Posterior cingulate gyrus (tissue), 11 donors: ENCODE data around the gene TOPBP1.
"Not testable (repeated sequence)": the region's sequence is repeated elsewhere in the genome, so short reads cannot be mapped to it uniquely, and the experiment has no call there.

ENCODE experiments used
- DNase-seq, 10 donors: peaks; one replicate each; pipeline versions ENCODE4 v3.0.0 to v3.0.0-alpha.2; 2020 to 2021; ENCODE audit warnings: mixed read lengths in 3 of 10
- intact Hi-C: fragments of 100-400 bp; cut with DNase I; formaldehyde crosslinking; loops from one replicate; pipeline ENCODE4 v1.15.1; 2023

Gene TOPBP1

DNA sequence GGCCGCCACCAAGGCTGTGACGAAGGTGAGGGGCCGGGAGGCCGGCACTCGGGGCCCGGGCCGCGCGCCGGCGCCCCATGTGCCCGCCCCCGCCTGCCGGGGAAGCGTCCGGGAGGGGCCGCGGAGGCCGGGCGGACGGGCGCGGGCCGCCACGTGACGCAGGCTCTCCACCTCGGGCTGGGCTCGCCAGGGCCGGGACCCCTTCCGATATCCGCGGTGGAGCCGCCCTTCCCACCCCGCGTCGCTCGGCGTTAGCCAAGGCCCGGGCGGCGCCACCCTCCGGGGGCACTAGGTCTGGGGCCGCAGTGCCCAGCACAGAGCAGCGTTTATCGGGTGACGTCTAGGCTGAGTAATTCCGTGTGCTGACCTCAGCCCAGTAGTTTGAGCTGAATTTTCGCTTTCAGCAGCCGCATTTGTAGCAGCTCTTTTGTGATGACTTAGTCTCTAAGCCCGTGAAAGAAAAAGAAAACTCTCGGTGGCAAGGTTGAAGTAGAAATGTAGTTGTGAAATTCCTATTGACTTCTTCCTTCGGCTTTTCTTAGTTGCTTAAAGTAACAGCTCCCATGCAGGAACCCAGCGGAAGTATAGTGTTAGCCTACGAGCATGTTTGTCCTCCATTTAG lies 87.4 kb downstream of the TOPBP1 start:
- intact Hi-C loops: loop anchor here (2.0 to 10.0 kb wide), 3 partner anchors 173 to 852 kb away; partner anchors contain the start of genes NPHP3, TF and TMEM108
- DNase-seq: peak; percentile 38 to 95 (median 54)

DNA sequence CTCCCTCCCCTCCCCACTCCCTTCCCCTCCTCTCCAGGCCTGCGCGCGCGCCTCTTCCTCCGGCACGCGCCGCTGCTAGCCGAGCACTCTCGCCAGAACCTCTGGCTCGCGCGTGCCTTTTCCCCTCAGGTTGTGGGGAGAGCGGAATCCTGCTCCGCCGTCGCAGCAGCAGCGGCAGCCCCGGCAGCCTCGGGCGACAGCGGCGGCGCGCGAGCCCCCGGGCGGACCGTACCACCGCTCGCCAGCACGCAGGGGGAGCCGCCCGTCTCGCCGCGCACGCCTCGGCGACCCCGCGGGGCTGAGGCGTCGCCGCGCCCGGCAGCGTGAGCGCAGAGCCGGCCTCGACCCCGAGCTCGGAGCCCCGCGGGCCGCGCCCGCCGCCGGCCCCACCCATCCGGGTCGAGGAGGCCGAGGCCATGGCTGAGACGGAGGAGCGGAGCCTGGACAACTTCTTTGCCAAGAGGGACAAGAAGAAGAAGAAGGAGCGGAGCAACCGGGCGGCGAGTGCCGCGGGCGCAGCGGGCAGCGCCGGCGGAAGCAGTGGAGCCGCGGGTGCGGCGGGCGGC lies 88.0 kb downstream of the TOPBP1 start, which contains the start of gene CDV3:
Gene CDV3 (plus strand): TSS at position 58 of the 566 bp plus-strand sequence. CDS start 359 bp downstream, at position 417.
- intact Hi-C loops: loop anchor here (2.0 to 10.0 kb wide), 3 partner anchors 174 to 851 kb away; partner anchors contain the start of genes NPHP3, TF and TMEM108
- peak in 1 of 10 donors; percentile 85 for DNase-seq

DNA sequence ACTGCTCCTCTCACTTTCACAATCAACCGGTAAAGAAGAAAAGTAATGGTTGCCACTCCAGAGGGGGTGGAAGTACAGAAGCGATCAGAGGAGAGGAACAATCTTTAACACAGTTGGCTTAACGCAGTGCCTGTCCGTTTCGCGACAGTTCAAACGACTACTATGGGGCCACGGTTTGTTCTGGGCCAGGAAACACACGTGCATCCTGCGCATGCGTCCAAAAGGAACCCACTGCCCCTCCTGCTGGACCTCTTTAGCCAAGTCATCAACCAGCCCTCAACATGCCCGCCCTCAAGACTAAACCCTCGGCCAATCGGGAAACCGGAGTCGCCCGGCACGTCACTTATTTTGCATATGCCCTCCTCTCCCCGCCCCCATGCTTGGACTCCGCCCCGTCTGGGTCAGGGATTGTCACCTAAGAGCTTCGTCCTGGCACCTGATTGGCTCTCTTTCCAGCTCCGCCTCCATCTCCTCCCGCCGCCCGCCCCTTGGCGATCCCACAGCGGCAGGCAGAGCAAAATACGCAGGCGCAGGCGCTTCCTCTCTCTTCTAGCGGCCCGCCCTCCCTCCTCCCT lies 88.6 kb downstream of the TOPBP1 start:
- intact Hi-C loops: loop anchor here (5.0 to 10.0 kb wide), 2 partner anchors 174 to 538 kb away; partner anchors contain the start of genes TF and TMEM108

DNA sequence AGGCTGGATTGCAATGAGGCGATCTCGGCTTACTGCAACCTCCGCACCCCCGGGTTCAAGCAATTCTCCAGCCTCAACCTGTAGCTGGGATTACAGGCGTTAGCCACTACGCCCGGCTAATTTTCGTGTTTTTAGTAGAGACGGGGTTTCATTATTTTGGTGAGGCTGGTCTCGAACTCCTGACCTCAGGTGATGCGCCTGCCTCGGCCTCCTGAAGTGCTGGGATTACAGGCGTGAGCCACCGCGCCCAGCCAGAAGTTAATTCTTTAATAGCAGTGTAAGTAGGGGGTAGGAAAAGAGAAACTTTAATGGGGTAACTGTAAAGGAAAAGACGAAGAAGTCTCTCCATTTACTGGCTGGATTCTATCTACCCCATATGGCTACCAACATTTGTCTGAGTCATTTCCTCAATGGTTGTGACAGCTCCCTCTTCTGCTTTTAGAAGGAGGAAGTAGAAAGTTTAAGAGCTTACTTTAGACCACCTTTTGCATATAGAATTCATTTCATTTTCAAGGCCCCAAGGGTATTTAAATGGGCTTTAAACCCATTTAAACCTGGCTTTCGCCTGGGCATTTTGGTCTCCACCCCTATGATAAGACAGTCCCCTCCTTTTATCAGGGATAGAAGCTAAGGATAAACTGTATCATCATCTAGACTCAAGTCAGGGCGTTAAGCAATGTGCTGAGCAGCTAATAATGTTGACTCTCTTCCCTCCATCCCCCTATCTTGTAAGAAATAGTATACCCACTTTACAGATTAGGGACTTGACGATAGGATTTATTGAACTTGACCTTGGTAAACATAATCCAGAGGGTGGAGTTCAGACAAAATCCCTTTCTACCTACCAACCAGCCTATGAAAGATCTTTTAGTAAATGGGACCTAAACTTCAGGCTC lies 89.3 kb downstream of the TOPBP1 start:
- intact Hi-C loops: loop anchor here (5.0 to 10.0 kb wide), 2 partner anchors 175 to 538 kb away; partner anchors contain the start of genes TF and TMEM108
- peak in 1 of 10 donors; percentile 65 for DNase-seq

More for the DNA sequence above, 88.6 kb downstream of the TOPBP1 start:
- peak; percentile 100 for DNase-seq

DNA sequence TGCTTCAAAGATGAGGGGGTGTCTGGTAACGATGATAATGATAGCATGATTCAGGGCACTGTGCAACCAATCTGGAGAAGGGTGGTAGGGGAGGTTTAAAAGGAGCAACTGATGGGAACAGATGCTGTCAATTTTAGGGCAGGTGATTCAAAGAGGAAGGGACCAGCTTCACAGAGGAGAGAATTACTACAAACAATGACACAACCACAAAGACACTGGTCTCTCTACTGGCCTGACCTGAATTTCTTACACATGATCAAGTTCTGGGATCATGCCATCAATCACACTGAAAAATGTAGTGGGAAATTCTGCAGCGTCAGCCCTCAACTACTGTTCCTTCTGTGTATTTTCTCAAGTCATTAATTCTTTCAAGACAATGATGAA lies 90.8 kb downstream of the TOPBP1 start:
- intact Hi-C loops: loop anchor here (5.0 to 10.0 kb wide), 2 partner anchors 176 to 536 kb away; partner anchors contain the start of genes TF and TMEM108
- DNase-seq: no peak

DNA sequence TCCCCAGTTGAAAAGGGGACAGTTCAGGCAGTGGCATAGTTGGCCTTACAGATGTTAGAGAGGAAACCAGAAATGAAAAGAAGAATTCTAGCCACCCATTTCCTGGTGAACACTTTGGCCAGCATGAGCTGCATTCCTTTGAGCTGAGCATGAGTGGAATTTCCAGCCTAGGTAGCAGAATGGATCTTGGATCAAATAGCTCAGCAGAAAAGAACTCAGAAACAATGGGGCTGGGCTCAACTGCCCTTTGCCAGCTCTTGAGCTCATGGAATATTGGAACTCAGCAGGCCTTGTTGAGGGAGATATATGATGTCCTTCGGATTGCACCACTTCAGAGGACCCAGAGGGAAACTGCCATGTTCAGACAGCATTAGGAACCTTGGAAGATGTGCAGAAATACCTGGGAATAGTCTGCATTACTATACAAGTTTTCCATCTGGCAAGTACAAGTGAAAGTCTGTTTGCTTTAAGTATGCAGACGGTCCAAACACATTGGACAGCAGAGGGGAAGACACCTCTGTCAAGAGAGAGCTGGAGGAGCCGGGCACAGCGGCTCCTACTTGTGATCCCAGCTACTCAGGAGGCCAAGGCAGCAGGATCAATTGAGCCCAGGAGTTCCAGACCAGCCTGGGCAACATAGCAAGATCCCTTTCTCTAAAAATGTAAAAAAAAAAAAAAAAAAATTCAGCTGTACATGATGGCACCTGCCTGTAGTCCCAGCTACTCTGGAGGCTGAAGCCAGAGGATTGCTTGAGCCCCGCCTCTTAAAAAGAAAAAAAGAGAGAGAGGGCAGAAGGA lies 91.4 kb downstream of the TOPBP1 start:
- intact Hi-C loops: loop anchor here (5.0 to 10.0 kb wide), 2 partner anchors 177 to 536 kb away; partner anchors contain the start of genes TF and TMEM108
- no peak for DNase-seq

DNA sequence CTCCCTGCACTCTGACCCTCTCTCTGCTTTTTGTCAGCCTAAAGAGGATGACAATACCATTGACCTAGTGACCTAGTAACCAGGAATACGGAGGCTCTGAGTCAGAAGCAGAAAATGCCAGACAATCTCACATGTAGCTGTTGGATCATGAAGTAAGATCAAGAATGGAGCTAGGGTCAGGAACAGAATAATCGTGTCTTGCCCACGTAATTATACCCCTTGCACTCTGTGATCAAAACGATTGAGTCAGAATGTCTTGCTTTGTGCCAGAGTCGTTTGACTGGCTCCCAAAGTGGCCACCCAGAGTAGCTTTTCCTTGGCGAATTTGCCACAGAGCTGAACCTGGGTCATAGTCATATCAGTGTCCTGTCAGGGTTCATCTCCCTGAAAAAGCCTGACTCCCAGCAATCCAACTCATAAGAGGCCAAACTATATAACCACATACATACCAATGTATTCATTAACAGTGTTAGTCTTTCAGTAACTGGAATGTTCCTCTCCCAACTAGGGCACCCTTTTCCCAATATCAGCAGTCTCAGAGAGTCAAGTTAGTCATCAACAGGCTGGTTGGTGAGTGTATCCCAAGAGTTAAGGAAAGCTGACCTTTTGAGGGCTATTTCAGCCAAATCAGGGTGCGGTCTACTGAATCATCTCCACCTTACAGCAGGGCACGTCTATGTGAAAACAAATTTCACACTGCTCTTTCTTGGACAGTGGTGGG lies 93.3 kb downstream of the TOPBP1 start:
- DNase-seq: no peak
- intact Hi-C loops: loop anchor here (10.0 kb wide), 1 partner anchor 124 kb away; no protein-coding TSS in a partner anchor

DNA sequence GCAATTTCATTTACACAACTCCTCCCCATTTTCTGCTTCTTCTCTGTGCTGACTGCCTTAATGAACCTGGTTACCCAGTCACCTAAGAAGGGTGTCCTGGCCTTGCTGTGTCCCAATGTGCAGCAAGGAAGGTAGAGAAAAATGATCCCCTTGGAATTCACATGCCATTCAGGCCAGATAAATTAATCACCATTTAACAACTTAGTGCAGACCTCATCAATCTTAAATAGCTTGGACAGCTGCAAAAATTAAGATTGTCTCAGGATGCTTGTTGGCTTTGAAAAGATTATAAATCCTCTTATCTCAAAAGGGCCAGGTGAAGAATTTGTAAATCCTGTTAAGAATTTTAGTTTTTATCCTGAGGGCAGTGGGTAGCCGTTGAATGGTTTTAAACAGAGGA lies 97.9 kb downstream of the TOPBP1 start:
- no peak for DNase-seq
- intact Hi-C loops: loop anchor here (10.0 kb wide), 1 partner anchor 119 kb away; no protein-coding TSS in a partner anchor

DNA sequence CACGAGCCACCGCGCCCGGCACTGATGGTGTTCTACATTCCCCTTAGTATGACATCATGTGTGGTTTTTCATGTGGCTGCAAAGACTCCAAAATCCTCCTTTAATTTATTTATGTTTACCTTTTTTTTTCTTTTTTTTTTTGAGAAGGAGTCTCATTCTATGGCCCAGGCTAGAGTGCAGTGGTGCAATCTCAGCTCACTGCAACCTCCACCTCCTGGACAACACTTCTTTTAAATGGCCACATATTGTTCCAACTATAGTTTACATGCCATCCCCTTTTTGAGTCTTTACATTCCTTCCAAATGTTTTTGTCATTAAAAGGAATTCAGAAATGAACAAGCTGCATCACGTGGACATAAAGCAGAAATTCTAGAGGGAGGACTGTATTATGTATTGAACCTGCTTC lies 98.6 kb downstream of the TOPBP1 start:
- DNase-seq: no peak
- intact Hi-C loops: loop anchor here (10.0 kb wide), 1 partner anchor 118 kb away; no protein-coding TSS in a partner anchor

DNA sequence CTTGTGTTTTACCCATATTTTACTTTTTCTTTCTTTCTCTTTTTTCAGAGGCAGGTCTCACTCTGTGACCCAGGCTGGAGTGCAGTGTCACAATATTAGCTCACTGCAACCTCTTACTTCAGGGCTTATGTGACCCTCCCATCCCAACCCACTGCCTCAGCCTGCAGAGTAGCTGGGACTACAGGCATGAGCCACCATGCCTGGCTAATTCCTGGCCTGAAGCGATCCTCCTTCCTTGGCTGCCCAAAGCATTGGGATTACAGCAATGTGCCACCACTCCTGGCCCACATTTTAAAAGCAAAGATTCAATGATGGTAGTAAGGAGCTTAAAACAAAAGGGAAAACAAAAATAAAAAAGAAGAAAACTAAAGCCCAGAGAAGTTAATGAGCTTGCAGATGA lies 99.4 kb downstream of the TOPBP1 start:
- intact Hi-C loops: loop anchor here (10.0 kb wide), 1 partner anchor 118 kb away; no protein-coding TSS in a partner anchor
- DNase-seq: no peak

DNA sequence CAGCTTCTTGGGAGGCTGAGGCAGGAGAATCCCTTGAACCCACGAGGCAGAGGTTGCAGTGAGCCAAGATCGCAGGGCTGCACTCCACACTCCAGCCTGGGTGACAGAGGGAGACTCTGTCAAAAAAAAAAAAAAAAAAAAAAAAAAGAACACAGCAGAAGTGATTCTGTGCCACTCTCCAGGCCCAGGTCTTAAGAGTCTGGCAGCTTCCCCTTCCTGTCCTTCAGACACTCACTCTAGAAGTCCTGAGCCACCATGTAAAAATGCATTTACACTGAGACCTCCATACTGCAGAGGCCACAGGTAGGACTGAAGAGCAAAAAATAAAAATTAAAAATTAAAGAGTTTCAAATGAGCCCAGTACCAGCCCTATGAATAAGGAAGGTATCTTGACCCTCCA lies 100.1 kb downstream of the TOPBP1 start:
- intact Hi-C loops: loop anchor here (10.0 kb wide), 1 partner anchor 117 kb away; no protein-coding TSS in a partner anchor
- DNase-seq: no peak

DNA sequence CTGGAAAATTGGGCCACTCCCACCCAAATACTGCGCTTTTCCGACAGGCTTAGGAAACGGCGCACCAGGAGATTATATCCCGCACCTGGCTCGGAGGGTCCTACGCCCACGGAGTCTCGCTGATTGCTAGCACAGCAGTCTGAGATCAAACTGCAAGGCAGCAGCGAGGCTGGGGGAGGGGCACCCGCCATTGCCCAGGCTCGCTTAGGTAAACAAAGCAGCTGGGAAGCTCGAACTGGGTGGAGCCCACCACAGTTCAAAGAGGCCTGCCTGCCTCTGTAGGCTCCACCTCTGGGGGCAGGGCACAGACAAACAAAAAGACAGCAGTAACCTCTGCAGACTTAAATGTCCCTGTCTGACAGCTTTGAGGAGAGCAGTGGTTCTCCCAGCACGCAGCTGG lies 110.2 kb downstream of the TOPBP1 start:
- DNase-seq, intact Hi-C loops: not testable (repeated sequence)
